Fibroblast of lung (primary cell): ENCODE data around the gene OMP.

Experiments
- CTCF ChIP-seq, 2 donors: IDR thresholded peaks in 1 of 2; conservative IDR thresholded peaks in 1 of 2; 1 replicate in 1 of 2; 2 replicates in 1 of 2; pipeline ENCODE4 v1.5.1; 2011 to 2012; ENCODE audit warnings: low read length in 2 of 2, control low read depth in 1 of 2, inconsistent platforms in 1 of 2, low read depth in 1 of 2, mild to moderate bottlenecking in 1 of 2
- EZH2 ChIP-seq: IDR thresholded peaks from 2 replicates; pipeline ENCODE4 v1.5.1; 2012; ENCODE audit warnings: low read length, control low read depth, mild to moderate bottlenecking; ENCODE audit errors: missing control alignments

DNA sequence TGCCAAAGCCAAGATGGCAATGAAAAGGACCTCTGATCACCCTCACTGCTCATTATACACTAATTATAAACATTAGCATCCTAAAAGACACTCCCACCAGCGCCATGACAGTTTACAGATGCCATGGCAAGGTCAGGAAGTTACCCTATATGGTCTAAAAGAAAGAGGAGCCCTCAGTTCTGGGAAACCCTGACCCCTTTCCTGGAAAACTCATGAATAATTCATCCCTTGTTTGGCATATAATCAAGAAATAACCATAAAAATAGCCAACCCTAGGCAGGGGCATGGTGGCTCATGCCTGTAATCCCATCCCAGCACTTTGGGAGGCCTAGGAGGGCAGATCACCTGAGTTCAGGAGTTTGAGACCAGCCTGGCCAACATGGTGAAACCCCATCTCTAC is 48.6 kb upstream of the OMP start:
- no peak for TF ChIP-seq CTCF (conservative IDR thresholded peaks at IDR 0.05 in 1 of 2, IDR thresholded peaks at IDR 0.05 in 1 of 2; ENCODE audit: low read depth in 1 of 2, low read length in 2 of 2)
- TF ChIP-seq EZH2 = no peak
